Measurements from ENCODE around the gene CMTM5. TPM values are rescaled to one million over a fixed set of nuclear protein-coding genes. Genes with fewer than 3 reads are reported as not detected.

The CMTM5 gene
- total RNA-seq, 3 donors from 2014 or later = 0.58 to 3.5 (median 0.58) TPM

DNA sequence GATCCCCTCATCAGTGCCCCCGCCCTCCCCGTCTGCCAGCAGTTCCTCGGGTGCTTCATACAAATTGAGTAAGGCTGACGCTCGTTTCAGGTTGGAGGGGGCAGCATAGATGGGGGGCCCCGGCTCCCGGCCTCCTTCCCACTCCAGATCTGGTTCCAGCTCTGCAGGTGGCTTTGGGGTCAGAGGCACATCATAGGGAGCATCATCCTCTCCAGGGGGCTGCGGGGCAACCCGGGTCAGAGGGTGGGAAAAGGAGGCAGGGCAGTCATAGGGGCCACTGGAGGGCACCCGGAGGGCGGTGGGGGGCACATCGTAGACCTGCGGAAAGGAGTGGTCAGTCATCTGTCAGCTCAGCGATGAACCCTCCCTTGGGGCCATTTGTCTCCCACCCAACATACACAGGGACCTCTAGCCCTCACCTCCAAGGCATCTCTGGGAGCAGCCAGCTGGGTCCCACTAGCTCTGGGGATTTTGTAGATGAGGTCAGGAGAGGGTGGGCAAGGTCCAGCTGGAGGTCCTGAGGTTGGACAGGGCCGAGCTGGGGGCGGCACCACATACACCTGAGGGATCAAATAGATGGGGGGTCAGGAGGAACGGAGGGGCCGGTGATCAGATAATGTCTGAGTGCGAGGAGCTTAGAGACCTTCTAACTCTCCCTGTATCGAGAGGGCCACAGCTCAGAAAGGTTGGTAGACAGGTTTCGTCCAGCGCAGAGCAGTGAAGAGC, 17.0 kb upstream of the CMTM5 start:
- TF ChIP-seq, protein P1, sequence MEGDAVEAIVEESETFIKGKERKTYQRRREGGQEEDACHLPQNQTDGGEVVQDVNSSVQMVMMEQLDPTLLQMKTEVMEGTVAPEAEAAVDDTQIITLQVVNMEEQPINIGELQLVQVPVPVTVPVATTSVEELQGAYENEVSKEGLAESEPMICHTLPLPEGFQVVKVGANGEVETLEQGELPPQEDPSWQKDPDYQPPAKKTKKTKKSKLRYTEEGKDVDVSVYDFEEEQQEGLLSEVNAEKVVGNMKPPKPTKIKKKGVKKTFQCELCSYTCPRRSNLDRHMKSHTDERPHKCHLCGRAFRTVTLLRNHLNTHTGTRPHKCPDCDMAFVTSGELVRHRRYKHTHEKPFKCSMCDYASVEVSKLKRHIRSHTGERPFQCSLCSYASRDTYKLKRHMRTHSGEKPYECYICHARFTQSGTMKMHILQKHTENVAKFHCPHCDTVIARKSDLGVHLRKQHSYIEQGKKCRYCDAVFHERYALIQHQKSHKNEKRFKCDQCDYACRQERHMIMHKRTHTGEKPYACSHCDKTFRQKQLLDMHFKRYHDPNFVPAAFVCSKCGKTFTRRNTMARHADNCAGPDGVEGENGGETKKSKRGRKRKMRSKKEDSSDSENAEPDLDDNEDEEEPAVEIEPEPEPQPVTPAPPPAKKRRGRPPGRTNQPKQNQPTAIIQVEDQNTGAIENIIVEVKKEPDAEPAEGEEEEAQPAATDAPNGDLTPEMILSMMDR (IDR thresholded peaks at IDR 0.05) = no peak
- H3K4me1 ChIP-seq (ENCODE audit: low read depth) = no peaks in the 10 kb centered on the region
- intact Hi-C loops (cut with DNase I, micrococcal nuclease) = no loop called here
- H3K4me3 ChIP-seq = no peak overlapping the region
- ATAC-seq (no peak), DNase-seq (no peak)
- no peaks in the 10 kb centered on the region for H3K36me3 ChIP-seq (ENCODE audit: low read depth)
- no peaks in the 10 kb centered on the region for H3K9me3 ChIP-seq

- TF ChIP-seq, protein P1 (IDR thresholded peaks at IDR 0.05) = no peak
- ATAC-seq = no peak
- Histone ChIP-seq H3K36me3 (ENCODE audit: low read depth) (no peaks in the 10 kb centered on the region), H3K4me3 (no peak overlapping the region), H3K9me3 (no peaks in the 10 kb centered on the region), H3K4me1 (ENCODE audit: low read depth) (no peaks in the 10 kb centered on the region)
- intact Hi-C loops (cut with DNase I, micrococcal nuclease) = no loop called here
- no peak for DNase-seq
These were observed 16.4 kb upstream of the CMTM5 start for GRCh38 chr14:23360496-23360895.

DNA sequence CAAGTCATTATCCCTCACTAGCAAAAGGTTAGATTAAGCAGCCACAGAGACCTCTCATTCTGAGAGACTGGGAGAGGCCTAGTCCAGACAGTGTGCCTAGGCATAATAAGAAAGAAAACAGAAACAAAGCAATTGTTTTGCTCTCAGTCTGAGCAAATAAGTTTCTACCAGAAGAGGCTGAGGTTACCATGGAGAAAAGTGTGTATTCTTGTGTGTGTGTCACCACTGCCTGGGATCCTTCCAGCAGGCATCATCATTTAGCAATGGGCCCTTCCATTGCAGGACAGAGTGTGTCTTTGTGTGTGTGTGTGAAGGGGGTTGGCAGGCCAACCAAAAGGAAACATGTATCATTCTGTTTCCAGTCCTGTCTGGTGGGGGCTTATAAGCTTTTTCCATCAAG, 15.5 kb upstream of the CMTM5 start:
- intact Hi-C loops (cut with DNase I, micrococcal nuclease) = no loop called here
- TF ChIP-seq, protein P1 (IDR thresholded peaks at IDR 0.05) = no peak
- ATAC-seq (no peak), DNase-seq (no peak)
- Histone ChIP-seq H3K4me3 (no peak overlapping the region), H3K36me3 (ENCODE audit: low read depth) (no peaks in the 10 kb centered on the region), H3K4me1 (ENCODE audit: low read depth) (no peaks in the 10 kb centered on the region), H3K9me3 (no peaks in the 10 kb centered on the region)

GRCh38 chr14:23361763-23362162, 15.1 kb upstream of the CMTM5 start:
- Histone ChIP-seq H3K36me3 (ENCODE audit: low read depth) (no peaks in the 10 kb centered on the region), H3K4me3 (no peak overlapping the region), H3K9me3 (no peaks in the 10 kb centered on the region), H3K4me1 (ENCODE audit: low read depth) (no peaks in the 10 kb centered on the region)
- ATAC-seq (no peak), DNase-seq (no peak)
- TF ChIP-seq, protein P1 (IDR thresholded peaks at IDR 0.05) = no peak
- intact Hi-C loops (cut with DNase I, micrococcal nuclease) = no loop called here

- no peaks in the 10 kb centered on the region for H3K9me3 ChIP-seq
- DNase-seq = no peak
- no peak overlapping the region for H3K4me3 ChIP-seq
- intact Hi-C loops (cut with DNase I, micrococcal nuclease) = no loop called here
- no peak for ATAC-seq
- H3K4me1 ChIP-seq (ENCODE audit: low read depth) = no peaks in the 10 kb centered on the region
- H3K36me3 ChIP-seq (ENCODE audit: low read depth) = no peaks in the 10 kb centered on the region
- TF ChIP-seq, protein P1 (IDR thresholded peaks at IDR 0.05) = no peak
These were observed 14.6 kb upstream of the CMTM5 start for GRCh38 chr14:23362200-23362599.

All from mucosa of descending colon (tissue), 3 donors.